Nephron progenitor cell (in vitro differentiated cells): Measurements from ENCODE around the gene AP4E1.

Source experiments
- DNase-seq: peaks from one replicate; pipeline ENCODE4 v3.0.0; 2021
- H3K27ac Mint-ChIP-seq: 2 replicates; pipeline ENCODE4 v1.8.0; 2021; ENCODE audit warnings: mild to moderate bottlenecking, moderate library complexity, mixed read lengths
- H3K27me3 Mint-ChIP-seq: 2 replicates; pipeline ENCODE4 v1.8.0; 2021; ENCODE audit warnings: mild to moderate bottlenecking, low read depth, mixed read lengths; ENCODE audit not compliant: poor library complexity
- H3K36me3 Mint-ChIP-seq: 2 replicates; pipeline ENCODE4 v1.8.0; 2021; ENCODE audit warnings: low read depth, mixed read lengths
- H3K4me1 Mint-ChIP-seq: 2 replicates; pipeline ENCODE4 v1.8.0; 2021; ENCODE audit warnings: mixed read lengths
- H3K4me3 Mint-ChIP-seq: 2 replicates; pipeline ENCODE4 v1.8.0; 2021; ENCODE audit warnings: mild to moderate bottlenecking, moderate library complexity, mixed read lengths
- H3K9me3 Mint-ChIP-seq: 2 replicates; pipeline ENCODE4 v1.8.0; 2021; ENCODE audit warnings: mild to moderate bottlenecking, moderate library complexity, mixed read lengths
- TF ChIP-seq, protein P1 (sequence below): fragments of 200-600 bp; sonication (generic); IDR thresholded peaks from 2 replicates; pipeline ENCODE4 v1.5.0; 2021; ENCODE audit warnings: antibody characterized with exemption

Gene AP4E1

DNA sequence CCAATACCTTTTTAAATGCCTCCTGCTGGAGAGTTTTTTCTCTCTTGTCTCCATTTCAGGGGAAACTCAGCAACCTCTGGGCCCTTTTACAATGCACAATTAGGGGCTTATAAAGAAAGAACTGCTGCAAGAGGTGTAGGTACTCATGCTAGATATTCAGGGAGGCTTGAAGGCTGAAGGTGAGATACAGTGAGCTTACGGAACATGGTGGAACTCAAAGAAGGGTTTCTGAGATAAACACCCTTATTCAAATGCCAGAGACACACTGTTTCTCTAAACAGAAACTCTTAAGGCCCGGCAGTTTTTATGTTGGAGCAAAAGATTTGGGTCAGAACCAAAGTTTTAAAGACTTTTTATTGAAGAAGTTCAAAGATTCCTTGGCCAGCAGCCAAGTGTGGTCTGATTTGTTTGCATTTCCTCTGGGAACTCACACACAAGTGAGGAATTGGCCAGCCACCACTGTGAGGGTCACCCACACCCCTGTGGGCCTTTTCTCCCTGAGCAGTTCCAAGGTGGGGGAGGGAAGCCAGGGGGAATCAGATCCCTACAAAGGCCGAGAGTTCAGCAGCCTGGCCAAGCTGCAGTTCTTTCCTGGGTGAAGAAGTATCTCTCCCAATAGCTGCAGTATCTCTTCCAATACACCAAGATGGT, 138.4 kb downstream of the AP4E1 start:
- no peaks in the 10 kb centered on the region for H3K27me3 Mint-ChIP-seq
- H3K4me1 Mint-ChIP-seq, result peaks cover 26% of the 10 kb centered on the region
- H3K4me3 Mint-ChIP-seq, result peak overlapping the region; percentile 32
- TF ChIP-seq, protein P1, sequence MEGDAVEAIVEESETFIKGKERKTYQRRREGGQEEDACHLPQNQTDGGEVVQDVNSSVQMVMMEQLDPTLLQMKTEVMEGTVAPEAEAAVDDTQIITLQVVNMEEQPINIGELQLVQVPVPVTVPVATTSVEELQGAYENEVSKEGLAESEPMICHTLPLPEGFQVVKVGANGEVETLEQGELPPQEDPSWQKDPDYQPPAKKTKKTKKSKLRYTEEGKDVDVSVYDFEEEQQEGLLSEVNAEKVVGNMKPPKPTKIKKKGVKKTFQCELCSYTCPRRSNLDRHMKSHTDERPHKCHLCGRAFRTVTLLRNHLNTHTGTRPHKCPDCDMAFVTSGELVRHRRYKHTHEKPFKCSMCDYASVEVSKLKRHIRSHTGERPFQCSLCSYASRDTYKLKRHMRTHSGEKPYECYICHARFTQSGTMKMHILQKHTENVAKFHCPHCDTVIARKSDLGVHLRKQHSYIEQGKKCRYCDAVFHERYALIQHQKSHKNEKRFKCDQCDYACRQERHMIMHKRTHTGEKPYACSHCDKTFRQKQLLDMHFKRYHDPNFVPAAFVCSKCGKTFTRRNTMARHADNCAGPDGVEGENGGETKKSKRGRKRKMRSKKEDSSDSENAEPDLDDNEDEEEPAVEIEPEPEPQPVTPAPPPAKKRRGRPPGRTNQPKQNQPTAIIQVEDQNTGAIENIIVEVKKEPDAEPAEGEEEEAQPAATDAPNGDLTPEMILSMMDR, result no peak
- no peaks in the 10 kb centered on the region for H3K36me3 Mint-ChIP-seq
- peak overlapping the region; percentile 92 for H3K27ac Mint-ChIP-seq
- H3K9me3 Mint-ChIP-seq, result no peaks in the 10 kb centered on the region
- DNase-seq, result no peak

DNA sequence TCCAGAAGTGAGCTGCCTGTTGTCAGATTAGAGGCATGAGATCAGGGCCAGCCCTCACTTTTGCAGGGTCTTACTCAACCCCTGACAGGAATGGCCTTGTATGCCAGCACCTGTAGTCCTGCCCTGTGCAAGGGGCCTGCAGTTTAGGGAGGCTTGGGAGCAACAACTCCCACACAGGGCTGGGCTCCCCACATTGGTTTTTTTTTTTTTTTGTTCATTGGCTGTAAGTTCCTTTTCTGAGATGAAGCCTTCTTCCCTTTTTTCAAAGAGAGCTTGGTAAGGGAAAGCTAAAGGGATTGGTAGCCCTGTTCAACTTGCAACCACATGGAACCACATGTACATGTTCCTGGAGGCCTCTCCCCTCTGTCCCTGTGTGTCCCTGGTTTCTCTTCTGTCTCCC, 139.8 kb downstream of the AP4E1 start:
- H3K9me3 Mint-ChIP-seq, result no peaks in the 10 kb centered on the region
- H3K4me1 Mint-ChIP-seq, result peaks cover 26% of the 10 kb centered on the region
- no peak overlapping the region for H3K4me3 Mint-ChIP-seq
- TF ChIP-seq, protein P1, result no peak
- peaks cover 7% of the 10 kb centered on the region for H3K27me3 Mint-ChIP-seq
- no peak for DNase-seq
- H3K36me3 Mint-ChIP-seq, result no peaks in the 10 kb centered on the region
- no peak overlapping the region for H3K27ac Mint-ChIP-seq

DNA sequence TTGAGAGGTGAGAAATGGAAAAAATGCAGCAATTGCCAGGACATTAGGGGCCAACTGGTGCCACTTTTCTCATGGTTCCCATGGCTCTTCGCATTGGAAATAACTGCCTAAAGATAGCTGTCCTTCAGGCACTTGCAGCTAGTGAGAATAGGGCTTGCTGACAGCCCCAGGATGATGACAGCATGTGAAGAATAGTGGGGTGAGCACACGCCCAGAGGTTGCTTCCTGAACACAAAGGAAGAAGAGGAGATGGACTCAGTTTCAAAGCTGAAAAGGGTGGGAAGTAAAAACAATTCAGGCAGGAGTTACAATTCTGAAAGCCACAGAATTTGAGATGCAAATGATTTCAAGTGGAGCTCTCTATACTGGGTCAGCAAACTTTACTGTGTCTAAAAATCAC, 140.6 kb downstream of the AP4E1 start:
- TF ChIP-seq, protein P1, result no peak
- H3K4me3 Mint-ChIP-seq, result no peak overlapping the region
- peaks cover 10% of the 10 kb centered on the region for H3K27me3 Mint-ChIP-seq
- H3K4me1 Mint-ChIP-seq, result peaks cover 26% of the 10 kb centered on the region
- no peak overlapping the region for H3K27ac Mint-ChIP-seq
- no peaks in the 10 kb centered on the region for H3K36me3 Mint-ChIP-seq
- no peak for DNase-seq
- H3K9me3 Mint-ChIP-seq, result no peaks in the 10 kb centered on the region

- Mint-ChIP-seq H3K27ac (peak overlapping the region; percentile 62), H3K27me3 (peaks cover 10% of the 10 kb centered on the region), H3K9me3 (no peaks in the 10 kb centered on the region), H3K4me3 (no peak overlapping the region), H3K36me3 (no peaks in the 10 kb centered on the region), H3K4me1 (peaks cover 24% of the 10 kb centered on the region)
- no peak for DNase-seq
- TF ChIP-seq, protein P1, result no peak
Measured at GRCh38 chr15:51051776-51052175, 143.3 kb downstream of the AP4E1 start.

GRCh38 chr15:51053571-51053970, 145.1 kb downstream of the AP4E1 start:
- peaks cover 7% of the 10 kb centered on the region for H3K4me1 Mint-ChIP-seq
- TF ChIP-seq, protein P1, result no peak
- H3K4me3 Mint-ChIP-seq, result no peak overlapping the region
- H3K27ac Mint-ChIP-seq, result no peak overlapping the region
- no peaks in the 10 kb centered on the region for H3K9me3 Mint-ChIP-seq
- H3K36me3 Mint-ChIP-seq, result no peaks in the 10 kb centered on the region
- DNase-seq, result no peak
- H3K27me3 Mint-ChIP-seq, result peaks cover 10% of the 10 kb centered on the region

DNA sequence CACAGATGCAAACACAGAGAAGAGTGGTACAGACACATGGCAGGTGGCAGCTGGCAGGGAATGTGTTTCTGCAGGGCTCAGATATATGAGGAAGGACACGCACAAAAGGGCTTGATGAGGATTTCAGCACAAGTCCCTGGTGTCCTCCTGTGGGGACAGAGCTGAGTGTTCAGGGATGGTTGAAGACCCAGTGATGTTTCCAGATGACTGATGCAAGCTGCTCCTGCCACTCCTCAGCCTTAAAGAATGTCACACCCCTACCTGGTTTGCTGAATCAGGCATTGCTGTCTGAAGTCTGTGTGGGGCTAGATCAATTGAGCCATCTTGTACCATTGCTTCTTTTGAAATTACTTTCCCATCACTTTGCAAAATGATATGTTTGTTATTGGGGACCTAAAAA, 146.1 kb downstream of the AP4E1 start:
- Mint-ChIP-seq H3K36me3 (no peaks in the 10 kb centered on the region), H3K4me1 (no peaks in the 10 kb centered on the region), H3K9me3 (no peaks in the 10 kb centered on the region), H3K27ac (no peak overlapping the region), H3K27me3 (peaks cover 10% of the 10 kb centered on the region), H3K4me3 (no peak overlapping the region)
- TF ChIP-seq, protein P1, result no peak
- no peak for DNase-seq
